Astrocyte of the spinal cord (primary cell): ENCODE results near the gene RABEP1.

Experiments
- DNase-seq: peaks from one replicate; pipeline ENCODE4 v3.0.0; 2011; ENCODE audit warnings: low read depth, low spot score
- H3K4me3 ChIP-seq: 2 replicates; pipeline ENCODE4 v1.5.1; 2011; ENCODE audit warnings: low read depth, mild to moderate bottlenecking, low read length, moderate library complexity
- CTCF ChIP-seq: IDR thresholded peaks from 2 replicates; pipeline ENCODE4 v1.5.1; 2012; ENCODE audit warnings: low read depth, mild to moderate bottlenecking, low read length, inconsistent platforms
- in situ Hi-C: cut with HindIII; loops from 2 replicates; pipeline ENCODE4 v1.10.0; 2017; ENCODE audit warnings: low sequenced_read_pairs

The RABEP1 gene

GRCh38 chr17:5391678-5392077, 109.6 kb downstream of the RABEP1 start:
- in situ Hi-C loops: no loop called here
- DNase-seq: no peak
- no peak overlapping the region for H3K4me3 ChIP-seq
- TF ChIP-seq CTCF: no peak

- DNase-seq: no peak
- no peak overlapping the region for H3K4me3 ChIP-seq
- in situ Hi-C loops: no loop called here
- no peak for TF ChIP-seq CTCF
These were observed 114.5 kb downstream of the RABEP1 start for GRCh38 chr17:5396612-5397011.

- H3K4me3 ChIP-seq: no peak overlapping the region
- no peak for DNase-seq
- in situ Hi-C loops: no loop called here
- no peak for TF ChIP-seq CTCF
These were observed 117.7 kb downstream of the RABEP1 start for GRCh38 chr17:5399767-5400166.

GRCh38 chr17:5405400-5405799, 123.3 kb downstream of the RABEP1 start:
- no peak overlapping the region for H3K4me3 ChIP-seq
- in situ Hi-C loops: no loop called here
- no peak for TF ChIP-seq CTCF
- DNase-seq: no peak

GRCh38 chr17:5408186-5408585, 126.1 kb downstream of the RABEP1 start:
- no peak for DNase-seq
- in situ Hi-C loops: no loop called here
- H3K4me3 ChIP-seq: no peak overlapping the region
- no peak for TF ChIP-seq CTCF

GRCh38 chr17:5410594-5411272, 128.6 kb downstream of the RABEP1 start:
- TF ChIP-seq CTCF: no peak
- no peak for DNase-seq
- H3K4me3 ChIP-seq: no peak overlapping the region
- in situ Hi-C loops: no loop called here
